SK-N-SH (cell line): ENCODE data around the gene DOHH. TPM values are rescaled to one million over a fixed set of nuclear protein-coding genes. Genes with fewer than 3 reads are reported as not detected.

ENCODE experiments used
- CTCF ChIA-PET: fragments of 300-600, 350-600 bp; formaldehyde crosslinking; extraction: SDS; loops from one replicate; lab custom pipeline; 2021; lab: Yijun Ruan, JAX
- POLR2A ChIA-PET: fragments of 350-600 bp; sonication (Branson Sonifier 250); formaldehyde crosslinking; extraction: SDS; loops from one replicate; lab custom pipeline; 2020; ENCODE audit warnings: antibody characterized with exemption, inconsistent platforms; lab: Yijun Ruan, JAX
- DNase-seq: peaks from one replicate; pipeline ENCODE4 v3.0.0; 2012
- H2AFZ ChIP-seq: fragments of 200-600 bp; sonication (generic); 2 replicates; pipeline ENCODE4 v1.8.1; 2016; ENCODE audit warnings: antibody characterized with exemption, mild to moderate bottlenecking, low read depth
- H3F3A ChIP-seq: fragments of 200-600 bp; sonication (generic); replicated peaks from 2 replicates; pipeline ENCODE3; 2016; ENCODE audit warnings: antibody characterized with exemption, mild to moderate bottlenecking; ENCODE audit not compliant: insufficient read depth
- H3K27ac ChIP-seq, 2 experiments: fragments of 200-500 bp in 1 of 2; fragments of 200-600 bp in 1 of 2; sonication (Bioruptor generic) in 1 of 2; sonication (generic), shearing (Covaris generic) in 1 of 2; 2 replicates each; pipeline versions ENCODE4 v1.5.1 to v1.6.1; 2014 to 2016; ENCODE audit warnings: low read depth in 2 of 2, inconsistent platforms in 1 of 2, low read length in 1 of 2, mild to moderate bottlenecking in 1 of 2, mixed read lengths in 1 of 2
- H3K27me3 ChIP-seq: fragments of 200-600 bp; sonication (generic), shearing (Covaris generic); 2 replicates; pipeline ENCODE4 v1.6.1; 2016; ENCODE audit warnings: mixed run types; ENCODE audit not compliant: insufficient read depth
- H3K36me3 ChIP-seq, 2 experiments: fragments of 200-500 bp in 1 of 2; fragments of 200-600 bp in 1 of 2; sonication (Bioruptor generic) in 1 of 2; sonication (generic) in 1 of 2; replicated peaks in 1 of 2; 2 replicates each; pipeline versions ENCODE3 to v1.5.1; 2014 to 2016; ENCODE audit warnings: low read length in 1 of 2, mild to moderate bottlenecking in 1 of 2; ENCODE audit not compliant: insufficient read depth in 2 of 2, control insufficient read depth in 1 of 2
- H3K4me1 ChIP-seq, 2 experiments: fragments of 200-500 bp in 1 of 2; fragments of 200-600 bp in 1 of 2; sonication (Bioruptor generic) in 1 of 2; sonication (generic), shearing (Covaris generic) in 1 of 2; 2 replicates each; pipeline versions ENCODE4 v1.5.1 to v1.6.1; 2014 to 2016; ENCODE audit warnings: low read depth in 1 of 2, low read length in 1 of 2, mixed run types in 1 of 2; ENCODE audit not compliant: insufficient read depth in 2 of 2, control insufficient read depth in 1 of 2
- H3K4me2 ChIP-seq: fragments of 200-600 bp; sonication (generic), shearing (Covaris generic); 2 replicates; pipeline ENCODE4 v1.6.1; 2017; ENCODE audit warnings: mixed run types
- H3K4me3 ChIP-seq, 2 experiments: fragments of 200-500 bp in 1 of 2; fragments of 200-600 bp in 1 of 2; sonication (Bioruptor generic) in 1 of 2; sonication (generic), shearing (Covaris generic) in 1 of 2; 2 replicates each; pipeline versions ENCODE4 v1.5.1 to v1.8.1; 2014 to 2016; ENCODE audit warnings: low read depth in 2 of 2, inconsistent platforms in 1 of 2, low read length in 1 of 2, mild to moderate bottlenecking in 1 of 2, mixed read lengths in 1 of 2, moderate library complexity in 1 of 2
- H3K79me2 ChIP-seq: fragments of 200-600 bp; sonication (generic); 2 replicates; pipeline ENCODE4 v1.8.1; 2017; ENCODE audit warnings: mild to moderate bottlenecking; ENCODE audit not compliant: insufficient read depth
- H3K9ac ChIP-seq: fragments of 200-600 bp; sonication (generic); 2 replicates; pipeline ENCODE4 v1.6.1; 2017; ENCODE audit warnings: mixed run types
- H3K9me2 ChIP-seq: fragments of 200-600 bp; sonication (generic); 2 replicates; pipeline ENCODE4 v1.6.1; 2017; ENCODE audit warnings: mixed run types
- H3K9me3 ChIP-seq: fragments of 200-600 bp; sonication (generic); 2 replicates; pipeline ENCODE4 v1.6.1; 2017; ENCODE audit warnings: mixed run types, mild to moderate bottlenecking, moderate library complexity
- H4K20me1 ChIP-seq: fragments of 200-600 bp; sonication (generic); 2 replicates; pipeline ENCODE4 v1.6.1; 2017; ENCODE audit warnings: mild to moderate bottlenecking, mixed run types; ENCODE audit not compliant: insufficient read depth
- CHD2 ChIP-seq: fragments of 150-350 bp; IDR thresholded peaks from 2 replicates; pipeline ENCODE4 v1.6.1; 2018; ENCODE audit warnings: low read length; ENCODE audit not compliant: partially characterized antibody
- EZH2phosphoT487 ChIP-seq: fragments of 200-600 bp; sonication (generic); IDR thresholded peaks from 2 replicates; pipeline ENCODE4 v1.6.1; 2017; ENCODE audit warnings: low read depth, mixed run types, mild to moderate bottlenecking, antibody characterized with exemption, moderate library complexity, borderline replicate concordance
- FOXJ3 ChIP-seq: sonication (generic); formaldehyde crosslinking; IDR thresholded peaks from 2 replicates; pipeline ENCODE4 v1.5.1; 2020; ENCODE audit warnings: mild to moderate bottlenecking, missing genetic modification reagents
- FOXM1 ChIP-seq: IDR thresholded peaks from 2 replicates; pipeline ENCODE4 v1.4.0; 2012; ENCODE audit warnings: low read depth, mild to moderate bottlenecking
- GABPA ChIP-seq: IDR thresholded peaks from 2 replicates; pipeline ENCODE4 v1.4.0; 2012; ENCODE audit warnings: low read depth, mild to moderate bottlenecking
- GATA2 ChIP-seq: sonication (generic); formaldehyde crosslinking; IDR thresholded peaks from 2 replicates; pipeline ENCODE4 v1.5.0; 2020; ENCODE audit warnings: mild to moderate bottlenecking, missing genetic modification reagents
- MEF2A ChIP-seq: IDR thresholded peaks from 2 replicates; pipeline ENCODE4 v1.4.0; 2012; ENCODE audit warnings: low read depth, borderline replicate concordance
- NFIC ChIP-seq: IDR thresholded peaks from 2 replicates; pipeline ENCODE4 v1.4.0; 2012; ENCODE audit warnings: borderline replicate concordance
- NRF1 ChIP-seq: IDR thresholded peaks from 2 replicates; pipeline ENCODE4 v1.6.1; 2012; ENCODE audit warnings: low read depth, mild to moderate bottlenecking, low read length
- POLR2AphosphoS5 ChIP-seq: IDR thresholded peaks from 2 replicates; pipeline ENCODE4 v1.6.1; 2012; ENCODE audit warnings: low read depth, low read length
- RAD21 ChIP-seq: IDR thresholded peaks from 2 replicates; pipeline ENCODE4 v1.6.1; 2012; ENCODE audit warnings: mild to moderate bottlenecking, low read length
- RCOR1 ChIP-seq: fragments of 150-350 bp; IDR thresholded peaks from 2 replicates; pipeline ENCODE4 v1.6.1; 2017; ENCODE audit warnings: antibody characterized with exemption, low read length
- SIN3A ChIP-seq: IDR thresholded peaks from 2 replicates; pipeline ENCODE4 v1.6.1; 2012; ENCODE audit warnings: low read depth, mild to moderate bottlenecking, low read length, moderate library complexity, borderline replicate concordance
- SMC3 ChIP-seq: IDR thresholded peaks from 2 replicates; pipeline ENCODE4 v1.6.1; 2012; ENCODE audit warnings: low read depth, low read length, improper control_type of control experiment
- TAF1 ChIP-seq: IDR thresholded peaks from 2 replicates; pipeline ENCODE4 v1.6.1; 2012; ENCODE audit warnings: low read depth, mild to moderate bottlenecking, low read length, moderate library complexity, borderline replicate concordance
- YY1 ChIP-seq: IDR thresholded peaks from 2 replicates; pipeline ENCODE4 v1.4.0; 2012; ENCODE audit warnings: low read depth, mild to moderate bottlenecking
- WGBS: methylation state at CpG from one replicate; pipeline ENCODE4 v1.1.6; 2017; ENCODE audit warnings: low lambda C conversion rate; 5-methylcytosine and 5-hydroxymethylcytosine counted together
- polyA plus RNA-seq, 3 experiments: library from polyadenylated mRNA; depleted of rRNA; stranded (reverse); fragments of >200 nt; gene quantifications; 2 replicates each; pipeline ENCODE4 v1.2.3, GENCODE V29; 2012
- TF ChIP-seq, protein P1 (sequence below): IDR thresholded peaks from 2 replicates; pipeline ENCODE4 v1.4.0; 2012; ENCODE audit warnings: low read depth, borderline replicate concordance
- TF ChIP-seq, protein P2 (sequence below): fragments of 150-350 bp; IDR thresholded peaks from 2 replicates; pipeline ENCODE4 v1.6.1; 2017; ENCODE audit warnings: antibody characterized with exemption, low read length, low read depth, borderline replicate concordance
- TF ChIP-seq, protein P3 (sequence below): IDR thresholded peaks from 2 replicates; pipeline ENCODE4 v1.4.0; 2012; ENCODE audit warnings: low read depth

The DOHH gene
- polyA plus RNA-seq, 1 of the 3 experiments (the other 2 are of a cell fraction): 14.3 TPM

DNA sequence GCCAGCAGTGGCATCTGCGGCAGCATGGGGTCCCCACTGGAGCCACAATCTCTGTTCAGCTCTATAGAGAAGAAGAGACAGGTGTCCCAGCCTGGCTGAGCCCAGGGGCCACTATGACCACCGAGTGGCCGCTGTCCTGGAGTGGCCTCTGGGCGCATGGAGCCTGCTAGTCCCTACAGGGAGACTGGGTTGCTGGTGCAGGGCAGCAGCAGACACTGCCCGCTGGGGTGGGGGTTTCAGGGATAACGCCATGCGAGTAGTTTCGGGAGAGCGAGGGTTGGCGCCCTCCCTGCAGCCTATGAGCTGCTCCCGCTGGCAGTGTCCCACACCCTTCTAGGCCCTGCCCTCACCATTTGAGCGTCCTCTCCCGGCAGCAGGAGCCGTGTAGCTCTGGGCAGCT lies 27.6 kb upstream of the DOHH start:
- H2AFZ ChIP-seq: no peak overlapping the region
- no peak overlapping the region for H3K27ac ChIP-seq
- H3K4me3 ChIP-seq: no peak overlapping the region
- no peak for DNase-seq
- ChIA-PET POLR2A (no interaction called here), CTCF (interaction anchor here (0.7 to 1.2 kb wide), 4 partner anchors 11 to 178 kb away, joined by 3 to 4 read pairs (median 3); no protein-coding TSS in a partner anchor)
- 97% methylated on average over 13 of the region's 14 CpGs for WGBS
- TF ChIP-seq GATA2 (CRISPR knock-in tag): no peak
- TF ChIP-seq SMC3: no peak
- TF ChIP-seq FOXM1: no peak
- no peak for TF ChIP-seq FOXJ3 (CRISPR knock-in tag)
- TF ChIP-seq MEF2A: no peak
- TF ChIP-seq, protein P1, sequence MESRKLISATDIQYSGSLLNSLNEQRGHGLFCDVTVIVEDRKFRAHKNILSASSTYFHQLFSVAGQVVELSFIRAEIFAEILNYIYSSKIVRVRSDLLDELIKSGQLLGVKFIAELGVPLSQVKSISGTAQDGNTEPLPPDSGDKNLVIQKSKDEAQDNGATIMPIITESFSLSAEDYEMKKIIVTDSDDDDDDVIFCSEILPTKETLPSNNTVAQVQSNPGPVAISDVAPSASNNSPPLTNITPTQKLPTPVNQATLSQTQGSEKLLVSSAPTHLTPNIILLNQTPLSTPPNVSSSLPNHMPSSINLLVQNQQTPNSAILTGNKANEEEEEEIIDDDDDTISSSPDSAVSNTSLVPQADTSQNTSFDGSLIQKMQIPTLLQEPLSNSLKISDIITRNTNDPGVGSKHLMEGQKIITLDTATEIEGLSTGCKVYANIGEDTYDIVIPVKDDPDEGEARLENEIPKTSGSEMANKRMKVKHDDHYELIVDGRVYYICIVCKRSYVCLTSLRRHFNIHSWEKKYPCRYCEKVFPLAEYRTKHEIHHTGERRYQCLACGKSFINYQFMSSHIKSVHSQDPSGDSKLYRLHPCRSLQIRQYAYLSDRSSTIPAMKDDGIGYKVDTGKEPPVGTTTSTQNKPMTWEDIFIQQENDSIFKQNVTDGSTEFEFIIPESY: no peak
- TF ChIP-seq, protein P2, sequence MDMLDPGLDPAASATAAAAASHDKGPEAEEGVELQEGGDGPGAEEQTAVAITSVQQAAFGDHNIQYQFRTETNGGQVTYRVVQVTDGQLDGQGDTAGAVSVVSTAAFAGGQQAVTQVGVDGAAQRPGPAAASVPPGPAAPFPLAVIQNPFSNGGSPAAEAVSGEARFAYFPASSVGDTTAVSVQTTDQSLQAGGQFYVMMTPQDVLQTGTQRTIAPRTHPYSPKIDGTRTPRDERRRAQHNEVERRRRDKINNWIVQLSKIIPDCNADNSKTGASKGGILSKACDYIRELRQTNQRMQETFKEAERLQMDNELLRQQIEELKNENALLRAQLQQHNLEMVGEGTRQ: no peak
- no peak for TF ChIP-seq POLR2AphosphoS5
- TF ChIP-seq RAD21: no peak
- TF ChIP-seq, protein P3, sequence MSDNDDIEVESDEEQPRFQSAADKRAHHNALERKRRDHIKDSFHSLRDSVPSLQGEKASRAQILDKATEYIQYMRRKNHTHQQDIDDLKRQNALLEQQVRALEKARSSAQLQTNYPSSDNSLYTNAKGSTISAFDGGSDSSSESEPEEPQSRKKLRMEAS: no peak
- no peak for TF ChIP-seq SIN3A
- no peak for TF ChIP-seq NFIC
- TF ChIP-seq TAF1: no peak
- TF ChIP-seq NRF1: no peak
- no peak for TF ChIP-seq YY1
- TF ChIP-seq EZH2phosphoT487: no peak
- no peak for TF ChIP-seq GABPA
- TF ChIP-seq RCOR1: no peak
- TF ChIP-seq CHD2: no peak
- no peaks in the 10 kb centered on the region for H3F3A ChIP-seq
- no peak overlapping the region for H3K9ac ChIP-seq
- peaks cover 11% of the 10 kb centered on the region; the same call in 1 of the 2 replicates for H3K79me2 ChIP-seq
- peaks cover 8 to 48% of the 10 kb centered on the region in 2 experiments for H3K36me3 ChIP-seq
- no peaks in the 10 kb centered on the region for H3K4me1 ChIP-seq
- no peaks in the 10 kb centered on the region for H3K9me2 ChIP-seq
- no peaks in the 10 kb centered on the region for H3K9me3 ChIP-seq
- H3K4me2 ChIP-seq: no peak overlapping the region
- H4K20me1 ChIP-seq: peaks cover 13% of the 10 kb centered on the region; the same call in 1 of the 2 replicates
- H3K27me3 ChIP-seq: no peaks in the 10 kb centered on the region
